Activated gamma-delta T cell treated with anti-CD3 and anti-CD28 coated beads, Interleukin-2, amount 50 U/mL, for 16 hours (primary cell): ENCODE data around the gene AMER3.
A peak's percentile ranks its signal among the peaks of the same experiment; 100 is the strongest.
"Not testable (repeated sequence)": the region's sequence is repeated elsewhere in the genome, so short reads cannot be mapped to it uniquely, and the experiment has no call there.

Source experiments
- DNase-seq: peaks from one replicate; pipeline ENCODE4 v3.0.0-alpha.2; 2020; ENCODE audit warnings: low read depth

AMER3 gene

GRCh38 chr2:130755256-130756052 lies at the start of gene AMER3:
TSS of gene AMER3 (plus strand) at chr2:130755540. CDS start at chr2:130762073, 6,533 bp downstream.
- no peak for DNase-seq

- DNase-seq, result not testable (repeated sequence)
Observed at GRCh38 chr2:130714795-130715194, 40.5 kb upstream of the AMER3 start.

GRCh38 chr2:130720036-130720435 lies 35.3 kb upstream of the AMER3 start:
- no peak for DNase-seq

- DNase-seq, result no peak
Observed at GRCh38 chr2:130720528-130720927, 34.8 kb upstream of the AMER3 start.

GRCh38 chr2:130724455-130724854 lies 30.9 kb upstream of the AMER3 start:
- no peak for DNase-seq

GRCh38 chr2:130726614-130727180 lies 28.6 kb upstream of the AMER3 start:
- no peak for DNase-seq

- peak; percentile 67 for DNase-seq
Observed at GRCh38 chr2:130727286-130727924, 27.9 kb upstream of the AMER3 start.

- DNase-seq, result no peak
Observed at GRCh38 chr2:130728007-130728454, 27.3 kb upstream of the AMER3 start.

GRCh38 chr2:130728549-130729316 lies 26.6 kb upstream of the AMER3 start, which contains the start of gene GPR148:
TSS of gene GPR148 (plus strand) at chr2:130729070. CDS start at chr2:130729152, 82 bp downstream.
- no peak for DNase-seq

- no peak for DNase-seq
Observed at GRCh38 chr2:130729322-130730299, 25.7 kb upstream of the AMER3 start.

- not testable (repeated sequence) for DNase-seq
Observed at GRCh38 chr2:130732257-130732656, 23.1 kb upstream of the AMER3 start.

GRCh38 chr2:130735200-130735599 lies 20.1 kb upstream of the AMER3 start:
- no peak for DNase-seq

- DNase-seq, result no peak
Observed at GRCh38 chr2:130736487-130736886, 18.9 kb upstream of the AMER3 start.

GRCh38 chr2:130737592-130737991 lies 17.7 kb upstream of the AMER3 start:
- DNase-seq, result no peak

- no peak for DNase-seq
Observed at GRCh38 chr2:130740671-130741070, 14.7 kb upstream of the AMER3 start.

GRCh38 chr2:130743278-130743677 lies 12.1 kb upstream of the AMER3 start:
- DNase-seq, result no peak

- no peak for DNase-seq
Observed at GRCh38 chr2:130744287-130745117, 10.8 kb upstream of the AMER3 start.

- no peak for DNase-seq
Observed at GRCh38 chr2:130749078-130749477, 6.3 kb upstream of the AMER3 start.

- DNase-seq, result no peak
Observed at GRCh38 chr2:130749641-130750040, 5.7 kb upstream of the AMER3 start.

GRCh38 chr2:130754811-130755210 lies 529 bp upstream of the AMER3 start:
- DNase-seq, result no peak
